ENCODE data around the gene KRTAP10-8. TPM values are rescaled to one million over a fixed set of nuclear protein-coding genes. Genes with fewer than 3 reads are reported as not detected.
"Not testable (repeated sequence)": the region's sequence is repeated elsewhere in the genome, so short reads cannot be mapped to it uniquely, and the experiment has no call there.

The KRTAP10-8 gene
- total RNA-seq, 1 experiment from 2014 or later = not detected

GRCh38 chr21:44644878-44645277 lies 33.0 kb downstream of the KRTAP10-8 start:
- Histone ChIP-seq H3F3A (ENCODE audit: insufficient read depth, low read depth) (no peaks in the 10 kb centered on the region), H3K9me3 (ENCODE audit: insufficient read depth, low read depth) (no peaks in the 10 kb centered on the region), H3K4me3 (no peak overlapping the region), H3K4me2 (no peak overlapping the region), H3K27me3 (ENCODE audit: insufficient read depth, low read depth) (peaks cover 51% of the 10 kb centered on the region), H3K36me3 (ENCODE audit: low read depth) (no peaks in the 10 kb centered on the region), H3K9me2 (ENCODE audit: insufficient read depth) (no peaks in the 10 kb centered on the region), H3K27ac (no peak overlapping the region), H3K4me1 (replicated peaks; ENCODE audit: insufficient read depth) (no peaks in the 10 kb centered on the region), H2AFZ (no peak overlapping the region), H3K79me2 (ENCODE audit: low read depth) (no peaks in the 10 kb centered on the region), H4K20me1 (ENCODE audit: insufficient read depth) (no peaks in the 10 kb centered on the region)
- POLR2A ChIA-PET (ENCODE audit: unreplicated experiment) = no interaction called here
- no peak for DNase-seq
- TF ChIP-seq CTCF (conservative IDR thresholded peaks at IDR 0.05) (no peak), EZH2 (IDR thresholded peaks at IDR 0.05; ENCODE audit: low read depth) (no peak)
- intact Hi-C loops (cut with micrococcal nuclease; ENCODE audit: unreplicated experiment) = no loop called here
- BruUV-seq (replicated peaks) = no TSS peak
- CTCF ChIA-PET = no interaction called here

- H3K4me3 ChIP-seq; H3K36me3 ChIP-seq (ENCODE audit: low read depth); H3K27ac ChIP-seq; H4K20me1 ChIP-seq (ENCODE audit: insufficient read depth); H3K4me2 ChIP-seq; intact Hi-C loops (cut with micrococcal nuclease; ENCODE audit: unreplicated experiment); BruUV-seq (replicated peaks); CTCF ChIA-PET; H3K79me2 ChIP-seq (ENCODE audit: low read depth); H3K9me3 ChIP-seq (ENCODE audit: insufficient read depth, low read depth); DNase-seq; H3K9me2 ChIP-seq (ENCODE audit: insufficient read depth); H3F3A ChIP-seq (ENCODE audit: insufficient read depth, low read depth); POLR2A ChIA-PET (ENCODE audit: unreplicated experiment); H3K4me1 ChIP-seq (replicated peaks; ENCODE audit: insufficient read depth); H2AFZ ChIP-seq: not testable (repeated sequence)
- peaks cover 54% of the 10 kb centered on the region for H3K27me3 ChIP-seq (ENCODE audit: insufficient read depth, low read depth)
Measured at GRCh38 chr21:44646366-44647221, 34.7 kb downstream of the KRTAP10-8 start, which contains the start of gene KRTAP10-11. Gene KRTAP10-11, plus strand, starts transcription at chr21:44646414. Its CDS starts 45 bp downstream, at chr21:44646459.

GRCh38 chr21:44647222-44647552 lies 35.3 kb downstream of the KRTAP10-8 start:
- ChIA-PET CTCF (interaction anchor here (0.6 kb wide), 1 partner anchor 477 kb away, joined by 4 read pairs; no protein-coding TSS in a partner anchor), POLR2A (ENCODE audit: unreplicated experiment) (no interaction called here)
- Histone ChIP-seq H3K27ac (no peak overlapping the region), H2AFZ (no peak overlapping the region), H3K36me3 (ENCODE audit: low read depth) (no peaks in the 10 kb centered on the region), H3K4me2 (no peak overlapping the region), H3F3A (ENCODE audit: insufficient read depth, low read depth) (no peaks in the 10 kb centered on the region), H3K9me3 (ENCODE audit: insufficient read depth, low read depth) (no peaks in the 10 kb centered on the region), H3K9me2 (ENCODE audit: insufficient read depth) (no peaks in the 10 kb centered on the region), H3K79me2 (ENCODE audit: low read depth) (no peaks in the 10 kb centered on the region), H4K20me1 (ENCODE audit: insufficient read depth) (no peaks in the 10 kb centered on the region), H3K4me1 (replicated peaks; ENCODE audit: insufficient read depth) (no peaks in the 10 kb centered on the region), H3K4me3 (no peak overlapping the region), H3K27me3 (ENCODE audit: insufficient read depth, low read depth) (peaks cover 52% of the 10 kb centered on the region)
- no peak for DNase-seq
- no TSS peak for BruUV-seq (replicated peaks)
- TF ChIP-seq EZH2 (IDR thresholded peaks at IDR 0.05; ENCODE audit: low read depth) (no peak), CTCF (conservative IDR thresholded peaks at IDR 0.05) (no peak)
- intact Hi-C loops (cut with micrococcal nuclease; ENCODE audit: unreplicated experiment) = no loop called here

Data from PC-9 (cell line).